Brain microvascular endothelial cell (primary cell): ENCODE data around the gene WNK2.
"Not testable (repeated sequence)": the region's sequence is repeated elsewhere in the genome, so short reads cannot be mapped to it uniquely, and the experiment has no call there.

Source experiments
- DNase-seq: peaks from one replicate; pipeline ENCODE4 v3.0.0-alpha.2; 2020
- H3K27ac ChIP-seq: fragments of 250-450 bp; sonication (Bioruptor Pico); 2 replicates; pipeline ENCODE4 v1.5.1; 2020; ENCODE audit warnings: mild to moderate bottlenecking, moderate library complexity
- H3K27me3 ChIP-seq: fragments of 250-450 bp; sonication (Bioruptor Pico); replicated peaks from 2 replicates; pipeline ENCODE4 v1.5.1; 2020; ENCODE audit warnings: mild to moderate bottlenecking
- H3K36me3 ChIP-seq: fragments of 250-450 bp; sonication (Bioruptor Pico); replicated peaks from 2 replicates; pipeline ENCODE4 v1.5.1; 2020; ENCODE audit warnings: mild to moderate bottlenecking
- H3K4me3 ChIP-seq: 2 replicates; pipeline ENCODE4 v1.5.1; 2011; ENCODE audit warnings: low read depth, mild to moderate bottlenecking, control low read depth, low read length, moderate library complexity
- CTCF ChIP-seq: IDR thresholded peaks from 2 replicates; pipeline ENCODE4 v1.5.1; 2011; ENCODE audit warnings: low read depth, mild to moderate bottlenecking, moderate library complexity, low read length, control low read depth, inconsistent platforms; ENCODE audit errors: missing control alignments
- in situ Hi-C: cut with HindIII; loops from 2 replicates; pipeline ENCODE4 v1.10.0; 2017; ENCODE audit warnings: low sequenced_read_pairs, low pct_ligation_motif_present

Gene WNK2

DNA sequence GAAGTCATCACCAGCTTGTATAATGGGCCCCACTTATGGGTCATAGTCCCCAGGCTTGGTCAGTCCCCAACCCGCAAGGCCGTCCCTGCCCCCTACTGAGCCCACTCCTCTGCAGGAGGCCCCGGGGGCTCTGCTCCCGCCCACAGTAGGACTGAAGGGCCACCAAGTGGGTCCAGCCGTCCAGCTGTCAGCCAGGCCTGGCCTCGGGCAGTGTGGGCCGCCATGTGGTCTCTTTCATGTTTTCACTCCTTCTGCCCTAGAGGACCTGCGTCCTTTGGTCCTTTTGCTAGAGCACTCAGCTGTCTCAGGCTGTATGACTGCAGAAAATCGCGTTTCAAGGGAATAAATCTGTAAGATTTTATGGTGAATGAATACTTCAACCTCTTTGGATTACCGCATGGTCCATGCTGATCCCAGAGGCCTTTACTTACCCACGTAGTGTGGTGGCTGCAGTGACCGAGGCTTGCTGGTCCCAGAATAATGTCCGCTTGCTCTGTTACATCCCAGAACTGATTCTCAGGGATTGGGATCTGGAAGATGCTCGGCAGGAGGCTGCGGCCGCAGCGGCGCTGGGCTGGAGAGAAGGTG lies 161.8 kb downstream of the WNK2 start:
- Histone ChIP-seq H3K27me3 (peaks cover 10% of the 10 kb centered on the region), H3K36me3 (no peaks in the 10 kb centered on the region), H3K4me3 (peak overlapping the region; percentile 31), H3K27ac (no peak overlapping the region)
- no peak for TF ChIP-seq CTCF
- in situ Hi-C loops = no loop called here
- DNase-seq = no peak

GRCh38 chr9:93346231-93347112 lies 162.5 kb downstream of the WNK2 start:
- no peak for DNase-seq
- in situ Hi-C loops = no loop called here
- H3K4me3 ChIP-seq = peak overlapping the region; percentile 31

DNA sequence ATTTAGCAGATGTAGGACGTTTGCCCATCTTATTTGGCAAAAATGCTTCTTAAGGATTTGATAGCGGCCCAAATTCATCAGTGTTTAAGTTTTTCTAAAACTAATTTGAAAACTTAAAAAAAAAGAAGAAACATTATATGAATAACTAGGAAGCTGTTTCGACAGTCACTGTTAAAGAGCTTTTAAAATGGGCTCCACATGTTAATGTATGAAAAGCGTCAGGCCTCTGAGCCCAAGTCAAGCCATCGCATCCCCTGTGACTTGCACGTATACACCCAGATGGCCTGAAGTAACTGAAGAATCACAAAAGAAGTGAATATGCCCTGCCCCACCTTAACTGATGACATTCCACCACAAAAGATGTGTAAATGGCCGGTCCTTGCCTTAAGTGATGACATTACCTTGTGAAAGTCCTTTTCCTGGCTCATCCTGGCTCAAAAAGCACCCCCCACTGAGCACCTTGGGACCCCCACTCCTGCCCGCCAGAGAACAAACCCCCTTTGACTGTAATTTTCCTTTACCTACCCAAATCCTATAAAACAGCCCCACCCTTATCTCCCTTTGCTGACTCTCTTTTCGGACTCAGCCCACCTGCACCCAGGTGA lies 163.5 kb downstream of the WNK2 start:
- H3K27me3 ChIP-seq, H3K36me3 ChIP-seq, DNase-seq, H3K27ac ChIP-seq, H3K4me3 ChIP-seq, in situ Hi-C loops: not testable (repeated sequence)

More at GRCh38 chr9:93346231-93347112, 162.5 kb downstream of the WNK2 start:
- Histone ChIP-seq H3K27ac (no peak overlapping the region), H3K27me3 (peaks cover 10% of the 10 kb centered on the region), H3K36me3 (no peaks in the 10 kb centered on the region)
- no peak for TF ChIP-seq CTCF

DNA sequence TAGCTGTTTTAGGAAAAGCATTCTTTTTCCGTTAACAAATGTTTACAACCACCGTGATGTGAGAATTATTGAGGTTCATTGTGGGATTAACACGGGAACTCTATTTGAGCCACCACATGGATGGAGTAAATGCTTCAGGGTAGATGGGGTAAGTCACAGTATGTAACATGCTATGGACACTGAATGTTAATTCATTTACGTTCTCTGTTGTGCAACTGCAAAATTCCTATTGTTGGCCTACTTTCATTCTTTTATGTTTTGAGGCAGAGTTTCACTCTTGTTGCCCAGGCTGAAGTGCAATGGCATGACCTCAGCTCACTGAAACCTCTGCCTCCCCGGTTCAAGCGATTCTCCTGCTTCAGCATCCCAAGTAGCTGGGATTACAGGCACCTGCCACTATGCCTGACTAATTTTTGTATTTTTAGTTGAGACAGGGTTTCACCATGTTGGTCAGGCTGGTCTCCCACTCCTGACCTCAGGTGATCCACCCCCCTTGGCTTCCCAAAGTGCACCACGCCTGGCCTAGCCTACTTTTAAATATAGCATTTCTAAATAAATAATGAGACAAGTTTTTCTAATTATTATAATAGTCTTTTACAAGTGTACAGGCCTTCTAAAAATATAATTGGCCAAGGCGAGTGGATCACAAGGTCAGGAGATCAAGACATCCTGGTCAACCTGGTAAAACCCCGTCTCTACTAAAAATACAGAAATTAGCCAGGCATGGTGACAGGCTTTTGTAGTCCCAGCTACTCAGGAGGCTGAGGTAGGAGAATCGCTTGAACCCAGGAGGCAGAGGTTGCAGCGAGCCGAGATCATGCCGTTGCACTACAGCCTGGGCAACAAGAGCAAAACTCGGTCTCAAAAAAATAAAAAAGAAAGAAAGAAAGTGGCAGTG lies 169.7 kb downstream of the WNK2 start:
- H3K27ac ChIP-seq, DNase-seq, H3K4me3 ChIP-seq, H3K27me3 ChIP-seq, in situ Hi-C loops, H3K36me3 ChIP-seq: not testable (repeated sequence)

DNA sequence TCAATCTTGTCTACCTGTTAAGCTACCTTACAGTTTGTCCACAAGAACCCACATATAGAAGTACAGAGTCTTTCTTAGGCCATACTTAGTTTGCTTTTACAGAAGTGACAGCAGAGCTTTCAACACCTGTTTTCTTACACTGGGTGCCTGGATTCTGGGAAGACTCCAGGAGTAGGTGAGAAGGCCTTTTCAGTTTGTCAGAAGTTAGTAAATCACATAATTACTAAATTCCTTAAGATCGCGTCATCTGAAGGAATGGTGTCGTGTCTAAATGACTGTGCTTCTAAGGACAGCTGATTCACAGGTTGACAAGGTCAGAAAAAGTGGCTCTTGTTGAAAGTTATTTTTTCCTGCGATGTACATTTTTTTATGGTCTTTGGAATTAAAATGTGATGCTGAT lies 170.5 kb downstream of the WNK2 start:
- no peak overlapping the region for H3K4me3 ChIP-seq
- H3K36me3 ChIP-seq = no peaks in the 10 kb centered on the region
- no peak for TF ChIP-seq CTCF
- H3K27ac ChIP-seq = no peak overlapping the region
- DNase-seq = no peak
- H3K27me3 ChIP-seq = no peaks in the 10 kb centered on the region
- in situ Hi-C loops = no loop called here

DNA sequence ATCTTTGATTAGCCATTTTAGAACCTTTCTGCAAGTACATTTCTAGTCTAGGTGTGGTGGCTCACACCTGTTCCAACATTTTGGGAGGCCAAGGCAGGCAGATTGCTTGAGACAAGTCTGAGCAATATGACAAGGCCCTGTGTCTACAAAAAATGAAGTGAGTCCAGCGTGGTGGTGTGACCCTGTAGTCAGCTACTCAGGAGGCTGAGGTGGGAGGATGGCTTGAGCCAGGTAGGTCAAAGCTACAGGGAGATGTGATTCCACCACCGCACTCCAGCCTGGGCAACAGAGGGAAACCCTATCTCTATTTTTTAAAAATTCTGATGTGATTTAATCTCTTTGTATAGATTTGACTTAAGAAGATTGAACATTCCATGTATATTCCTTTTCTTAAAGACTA lies 171.9 kb downstream of the WNK2 start:
- DNase-seq = no peak
- Histone ChIP-seq H3K36me3 (no peaks in the 10 kb centered on the region), H3K27me3 (no peaks in the 10 kb centered on the region), H3K4me3 (no peak overlapping the region), H3K27ac (no peak overlapping the region)
- TF ChIP-seq CTCF = no peak
- in situ Hi-C loops = no loop called here
